ENCODE data around the gene GSDMA. TPM values are rescaled to one million over a fixed set of nuclear protein-coding genes. Genes with fewer than 3 reads are reported as not detected.

Gene GSDMA
- total and polyA plus RNA-seq, 9 of the 15 experiments (the other 6 are each of a cell fraction or from before 2014, with no cell fraction given): 0.04 to 0.13 (median 0.07) TPM; not detected in 2

GRCh38 chr17:39997543-39997942 lies 34.7 kb downstream of the GSDMA start:
- peak in 2 of 4 experiments; percentile 10 to 27 for DNase-seq (ENCODE audit: extremely low read depth in 1 of 4, low spot score in 3 of 4)
- Histone ChIP-seq H3K9ac (ENCODE audit: insufficient read depth in 1 of 2, low read depth in 2 of 2, low read length in 2 of 2) (no peak overlapping the region), H3K4me3 (no peak overlapping the region), H3K36me3 (ENCODE audit: control insufficient read depth, insufficient read depth, low read length) (peaks cover 57% of the 10 kb centered on the region), H3K9me3 (replicated peaks; ENCODE audit: control insufficient read depth, insufficient read depth, low read depth, low read length) (no peaks in the 10 kb centered on the region), H4K20me1 (replicated peaks; ENCODE audit: control insufficient read depth, insufficient read depth, low read length) (no peaks in the 10 kb centered on the region), H2AFZ (ENCODE audit: low read depth, low read length) (no peak overlapping the region), H3K27me3 (ENCODE audit: control insufficient read depth in 2 of 2, insufficient read depth in 2 of 2, low read length in 2 of 2) (no peaks in the 10 kb centered on the region), H3K4me1 (replicated peaks in 1 of 2; ENCODE audit: control insufficient read depth in 2 of 2, insufficient read depth in 2 of 2, low read length in 2 of 2) (peaks cover 0 to 3% of the 10 kb centered on the region in 2 experiments; a peak in 1 of 5 replicates), H3K27ac (ENCODE audit: extremely low read depth, low read depth, low read length) (no peak overlapping the region), H3K4me2 (ENCODE audit: insufficient read depth, low read length) (no peak overlapping the region), H3K79me2 (ENCODE audit: control insufficient read depth, insufficient read depth, low read length) (no peaks in the 10 kb centered on the region), H3K9me1 (ENCODE audit: control insufficient read depth, insufficient read depth, low read length) (no peaks in the 10 kb centered on the region)
- POLR2A ChIA-PET: interaction anchor here (1.2 kb wide), 1 partner anchor 11 kb away, joined by 5 read pairs; no protein-coding TSS in a partner anchor
- 78% methylated on average over 3 of the region's 4 CpGs for WGBS (ENCODE audit: insufficient coverage, low coverage, missing lambda C conversion rate)
- intact Hi-C loops (cut with micrococcal nuclease) (no loop called here), in situ Hi-C loops (cut with MboI) (no loop called here)
- CTCF ChIA-PET (ENCODE audit: low intra/inter-chr PET ratio): no interaction called here
- BruUV-seq (replicated peaks): TSS peak; percentile 56
- FAIRE-seq: no peak
- TF ChIP-seq POLR2G (IDR thresholded peaks at IDR 0.05; ENCODE audit: low read depth, low read length) (0 out of 2 replicates have a peak, but pooled peaks have one; percentile 38), DDX20 (tag; IDR thresholded peaks at IDR 0.05; ENCODE audit: low read depth) (no peak)
- ATAC-seq: peak; percentile 37; the same call in 1 of the 3 replicates

- Histone ChIP-seq H2AFZ (ENCODE audit: low read depth, low read length) (no peak overlapping the region), H4K20me1 (replicated peaks; ENCODE audit: control insufficient read depth, insufficient read depth, low read length) (no peaks in the 10 kb centered on the region), H3K79me2 (ENCODE audit: control insufficient read depth, insufficient read depth, low read length) (no peaks in the 10 kb centered on the region), H3K4me3 (no peak overlapping the region), H3K9ac (ENCODE audit: insufficient read depth in 1 of 2, low read depth in 2 of 2, low read length in 2 of 2) (no peak overlapping the region), H3K4me2 (ENCODE audit: insufficient read depth, low read length) (no peak overlapping the region), H3K4me1 (replicated peaks in 1 of 2; ENCODE audit: control insufficient read depth in 2 of 2, insufficient read depth in 2 of 2, low read length in 2 of 2) (peaks cover 0 to 3% of the 10 kb centered on the region in 2 experiments; a peak in 1 of 5 replicates), H3K9me3 (replicated peaks; ENCODE audit: control insufficient read depth, insufficient read depth, low read depth, low read length) (no peaks in the 10 kb centered on the region), H3K36me3 (ENCODE audit: control insufficient read depth, insufficient read depth, low read length) (peaks cover 42% of the 10 kb centered on the region; the same call in 2 of the 3 replicates), H3K27me3 (ENCODE audit: control insufficient read depth in 2 of 2, insufficient read depth in 2 of 2, low read length in 2 of 2) (no peaks in the 10 kb centered on the region), H3K27ac (ENCODE audit: extremely low read depth, low read depth, low read length) (no peak overlapping the region), H3K9me1 (ENCODE audit: control insufficient read depth, insufficient read depth, low read length) (no peaks in the 10 kb centered on the region)
- ATAC-seq: no peak
- BruUV-seq (replicated peaks): no TSS peak
- DNase-seq (ENCODE audit: extremely low read depth in 1 of 4, low spot score in 3 of 4): no peak
- intact Hi-C loops (cut with micrococcal nuclease) (no loop called here), in situ Hi-C loops (cut with MboI) (no loop called here)
- CTCF ChIA-PET (ENCODE audit: low intra/inter-chr PET ratio): no interaction called here
- POLR2A ChIA-PET: interaction anchor here (0.7 to 3.3 kb wide), 3 partner anchors 9 to 16 kb away, joined by 3 to 13 read pairs (median 3); partner anchors contain the start of gene CSF3
- FAIRE-seq: peak; percentile 15
- WGBS (ENCODE audit: insufficient coverage, low coverage, missing lambda C conversion rate): 43% methylated on average over 4 of the region's 4 CpGs
- TF ChIP-seq PTTG1 (tag; IDR thresholded peaks at IDR 0.05; ENCODE audit: low read depth): no peak
- TF ChIP-seq FOSL1 (tag; conservative IDR thresholded peaks at IDR 0.05): no peak
- TF ChIP-seq KDM5B (IDR thresholded peaks at IDR 0.05; ENCODE audit: insufficient replicate concordance, low read depth, low read length): no peak
- no peak for TF ChIP-seq CHD4 (IDR thresholded peaks at IDR 0.05; ENCODE audit: insufficient read depth, insufficient replicate concordance, low read depth, low read length, poor library complexity, severe bottlenecking)
- TF ChIP-seq FOXA1 (IDR thresholded peaks at IDR 0.05; ENCODE audit: borderline replicate concordance): no peak
- no peak for TF ChIP-seq BRF2 (IDR thresholded peaks at IDR 0.05; ENCODE audit: borderline replicate concordance, insufficient read depth, insufficient read length)
- TF ChIP-seq SMARCB1 (IDR thresholded peaks at IDR 0.05; ENCODE audit: insufficient read length, low read depth): no peak
- TF ChIP-seq ZZZ3 (IDR thresholded peaks at IDR 0.05): no peak
- no peak for TF ChIP-seq MTA2 (IDR thresholded peaks at IDR 0.05; ENCODE audit: low read depth)
- no peak for TF ChIP-seq NEUROD1 (IDR thresholded peaks at IDR 0.05; ENCODE audit: borderline replicate concordance, low read depth, low read length, partially characterized antibody)
These were observed 36.3 kb downstream of the GSDMA start for GRCh38 chr17:39999067-39999466.

Data from K562 (cell line).